ENCODE results near the gene MRPL41.
A peak's percentile ranks its signal among the peaks of the same experiment; 100 is the strongest.
"Not testable (repeated sequence)": the region's sequence is repeated elsewhere in the genome, so short reads cannot be mapped to it uniquely, and the experiment has no call there.

The MRPL41 gene

DNA sequence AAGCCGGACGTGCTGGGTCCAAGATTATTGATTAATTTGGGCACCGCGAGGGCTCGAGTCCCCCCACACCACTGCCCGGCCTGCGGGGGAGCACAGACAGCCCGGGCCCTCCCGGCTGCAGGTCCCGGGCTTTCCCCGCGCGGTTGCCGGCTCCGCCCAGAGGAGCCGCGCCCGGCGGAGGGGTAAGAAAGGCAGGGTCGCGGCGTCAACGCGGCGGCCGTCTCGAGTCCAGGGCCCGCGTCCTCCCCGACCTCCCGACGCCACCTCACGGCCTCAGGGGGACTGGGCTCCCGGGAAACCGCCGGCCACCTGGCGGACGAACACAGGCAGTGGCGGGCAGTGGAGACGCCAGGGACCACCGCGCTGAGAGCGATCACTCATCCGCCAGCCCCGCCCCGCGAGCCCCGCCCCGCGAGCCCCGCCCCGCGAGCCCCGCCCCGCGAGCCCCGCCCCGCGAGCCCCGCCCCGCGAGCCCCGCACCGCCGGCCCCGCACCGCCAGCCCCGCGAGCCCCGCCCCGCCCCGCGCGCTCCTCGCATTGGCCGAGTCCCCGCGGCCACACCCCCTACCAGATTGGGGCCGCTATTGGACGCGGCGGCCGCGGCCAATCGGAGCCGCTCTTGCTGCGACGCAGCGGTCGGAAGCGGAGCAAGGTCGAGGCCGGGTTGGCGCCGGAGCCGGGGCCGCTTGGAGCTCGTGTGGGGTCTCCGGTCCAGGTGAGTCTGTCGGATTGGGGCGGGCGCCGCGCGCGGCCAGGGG lies at the start of gene MRPL41:
MRPL41 (plus strand) TSS at position 616 of the 758 bp plus-strand sequence. CDS start 203 bp downstream, outside the sequence.
- peak; percentile 83 for DNase-seq (ENCODE audit: low read depth)

- DNase-seq (ENCODE audit: low read depth) = no peak
These were observed 49.4 kb upstream of the MRPL41 start for GRCh38 chr9:137502008-137502911.

GRCh38 chr9:137504432-137504777 lies 47.3 kb upstream of the MRPL41 start:
- DNase-seq (ENCODE audit: low read depth) = no peak

DNA sequence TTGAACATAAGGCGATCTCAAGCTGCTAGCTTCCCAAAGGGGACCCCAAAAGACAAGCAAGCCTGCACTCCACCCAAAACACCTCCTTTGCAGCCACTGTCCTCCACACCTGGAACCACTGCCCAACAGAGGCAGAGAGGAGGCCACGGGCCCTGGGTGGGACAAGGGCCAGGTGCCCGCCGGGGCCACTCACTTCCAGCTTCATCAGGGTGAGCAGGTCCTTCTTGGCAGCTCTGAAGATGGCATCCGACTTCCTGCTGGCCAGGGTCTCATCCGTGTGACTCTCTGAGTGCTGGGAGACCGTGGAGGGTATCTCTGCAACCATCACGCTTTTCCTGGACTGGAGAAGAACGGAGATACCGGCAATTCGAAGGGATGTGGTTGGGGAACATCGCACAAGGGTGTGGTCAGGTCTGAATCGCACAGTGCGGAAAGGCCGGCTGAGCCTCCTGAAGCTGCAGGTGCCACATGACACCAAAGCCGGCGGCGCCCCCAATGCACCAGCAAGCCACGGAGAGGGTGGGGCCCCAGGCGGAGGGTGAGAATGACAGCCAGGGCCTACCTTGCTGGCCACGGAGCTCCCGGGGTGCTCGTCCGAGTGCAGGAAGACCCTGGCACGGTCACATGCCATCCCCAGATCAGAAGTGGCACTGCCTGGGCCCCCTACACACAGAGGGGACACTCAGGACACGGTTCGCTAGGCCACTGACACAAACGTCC lies 46.1 kb upstream of the MRPL41 start:
- DNase-seq (ENCODE audit: low read depth) = no peak

- DNase-seq (ENCODE audit: low read depth) = no peak
These were observed 45.4 kb upstream of the MRPL41 start for GRCh38 chr9:137506274-137506673.

GRCh38 chr9:137506702-137507171 lies 44.9 kb upstream of the MRPL41 start:
- DNase-seq (ENCODE audit: low read depth) = no peak

DNA sequence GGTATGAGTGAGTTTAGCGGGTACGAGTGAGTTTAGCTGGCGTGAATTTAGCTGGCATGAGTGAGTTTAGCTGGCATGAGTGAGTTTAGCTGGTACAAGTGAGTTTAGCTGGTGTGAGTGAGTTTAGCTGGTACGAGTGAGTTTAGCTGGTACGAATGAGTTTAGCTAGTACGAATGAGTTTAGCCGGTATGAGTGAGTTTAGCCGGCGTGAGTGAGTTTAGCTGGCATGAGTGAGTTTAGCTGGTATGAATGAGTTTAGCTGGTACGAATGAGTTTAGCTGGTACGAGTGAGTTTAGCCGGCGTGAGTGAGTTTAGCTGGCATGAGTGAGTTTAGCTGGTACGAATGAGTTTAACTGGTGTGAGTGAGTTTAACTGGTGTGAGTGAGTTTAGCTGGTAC lies 42.5 kb upstream of the MRPL41 start:
- no peak for DNase-seq (ENCODE audit: low read depth)

DNA sequence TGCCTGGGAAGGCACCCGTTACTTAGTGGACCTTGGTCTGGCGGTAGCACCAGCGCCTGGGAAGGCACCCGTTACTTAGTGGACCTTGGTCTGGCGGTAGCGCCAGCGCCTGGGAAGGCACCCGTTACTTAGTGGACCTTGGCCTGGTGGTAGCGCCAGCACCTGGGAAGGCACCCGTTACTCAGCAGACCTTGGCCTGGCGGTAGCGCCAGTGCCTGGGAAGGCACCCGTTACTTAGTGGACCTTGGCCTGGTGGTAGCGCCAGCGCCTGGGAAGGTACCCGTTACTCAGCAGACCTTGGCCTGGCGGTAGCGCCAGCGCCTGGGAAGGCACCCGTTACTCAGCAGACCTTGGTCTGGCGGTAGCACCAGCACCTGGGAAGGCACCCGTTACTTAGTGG lies 40.6 kb upstream of the MRPL41 start:
- DNase-seq (ENCODE audit: low read depth) = not testable (repeated sequence)

GRCh38 chr9:137511758-137512463 lies 39.8 kb upstream of the MRPL41 start:
- no peak for DNase-seq (ENCODE audit: low read depth)

- not testable (repeated sequence) for DNase-seq (ENCODE audit: low read depth)
These were observed 38.5 kb upstream of the MRPL41 start for GRCh38 chr9:137513136-137513535.

DNA sequence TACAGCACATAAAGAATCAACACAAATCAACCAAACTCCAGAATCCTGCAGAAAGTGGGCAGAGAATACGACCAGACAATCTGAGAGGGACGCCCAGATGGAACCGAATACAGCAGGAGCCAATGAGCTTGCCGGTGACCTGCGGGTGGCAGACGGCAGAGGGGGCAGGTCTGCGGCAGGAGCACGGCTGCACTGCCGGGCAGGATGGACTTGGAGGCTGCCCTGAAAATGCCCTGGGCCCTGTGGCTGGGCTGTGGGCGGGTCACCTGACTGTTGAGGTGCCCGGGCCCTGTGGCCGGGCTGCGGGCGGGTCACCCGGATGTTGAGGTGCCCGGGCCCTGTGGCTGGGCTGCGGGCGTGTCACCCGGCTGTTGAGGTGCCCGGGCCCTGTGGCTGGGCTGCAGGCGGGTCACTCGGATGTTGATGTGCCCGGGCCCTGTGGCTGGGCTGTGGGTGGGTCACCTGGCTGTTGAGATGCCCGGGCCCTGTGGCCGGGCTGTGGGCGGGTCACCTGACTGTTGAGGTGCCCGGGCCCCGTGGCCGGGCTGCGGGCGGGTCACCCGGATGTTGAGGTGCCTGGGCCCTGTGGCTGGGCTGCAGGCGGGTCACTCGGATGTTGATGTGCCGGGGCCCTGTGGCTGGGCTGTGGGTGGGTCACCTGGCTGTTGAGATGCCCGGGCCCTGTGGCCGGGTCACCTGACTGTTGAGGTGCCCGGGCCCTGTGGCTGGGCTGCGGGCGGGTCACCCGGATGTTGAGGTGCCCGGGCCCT lies 37.7 kb upstream of the MRPL41 start:
- DNase-seq (ENCODE audit: low read depth) = not testable (repeated sequence)

- no peak for DNase-seq (ENCODE audit: low read depth)
These were observed 36.9 kb upstream of the MRPL41 start for GRCh38 chr9:137514691-137515337.

GRCh38 chr9:137515338-137515724 lies 36.3 kb upstream of the MRPL41 start:
- DNase-seq (ENCODE audit: low read depth) = no peak

DNA sequence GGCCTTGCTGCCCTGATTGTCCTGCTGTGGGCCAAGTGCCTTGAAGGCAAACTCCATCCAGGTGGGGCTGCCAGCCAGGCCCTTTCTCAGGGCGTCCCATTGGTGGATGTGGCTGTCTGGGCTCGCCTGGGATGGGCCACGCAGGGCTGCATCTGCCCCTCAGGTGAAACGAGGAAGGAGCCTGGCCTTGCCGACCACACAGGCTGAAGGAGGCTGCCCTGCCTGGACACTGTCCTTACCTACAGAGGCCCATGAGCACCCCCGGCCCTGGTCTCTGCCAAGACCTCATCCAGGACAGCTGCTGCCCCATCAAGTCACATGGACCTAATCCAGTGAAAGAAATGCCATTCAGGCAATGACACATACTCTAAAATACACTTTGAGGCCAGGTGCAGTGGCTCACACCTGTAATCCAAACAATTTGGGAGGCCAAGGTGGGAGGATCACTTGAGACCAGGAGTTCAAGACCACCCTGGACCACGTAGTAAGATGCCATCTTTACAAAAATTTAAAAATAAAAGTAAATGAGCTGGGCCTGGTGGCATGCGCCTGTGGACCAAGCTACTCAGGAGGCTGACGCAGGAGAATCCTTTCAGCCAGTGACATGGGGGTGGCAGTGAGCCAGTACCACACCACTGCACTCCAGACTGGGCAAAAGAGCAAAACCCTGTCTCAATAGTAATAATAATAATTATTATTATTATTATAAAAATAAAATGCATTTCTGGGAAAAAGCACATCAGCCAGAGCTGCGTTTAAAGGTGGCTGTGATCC lies 35.3 kb upstream of the MRPL41 start:
- DNase-seq (ENCODE audit: low read depth) = no peak

DNA sequence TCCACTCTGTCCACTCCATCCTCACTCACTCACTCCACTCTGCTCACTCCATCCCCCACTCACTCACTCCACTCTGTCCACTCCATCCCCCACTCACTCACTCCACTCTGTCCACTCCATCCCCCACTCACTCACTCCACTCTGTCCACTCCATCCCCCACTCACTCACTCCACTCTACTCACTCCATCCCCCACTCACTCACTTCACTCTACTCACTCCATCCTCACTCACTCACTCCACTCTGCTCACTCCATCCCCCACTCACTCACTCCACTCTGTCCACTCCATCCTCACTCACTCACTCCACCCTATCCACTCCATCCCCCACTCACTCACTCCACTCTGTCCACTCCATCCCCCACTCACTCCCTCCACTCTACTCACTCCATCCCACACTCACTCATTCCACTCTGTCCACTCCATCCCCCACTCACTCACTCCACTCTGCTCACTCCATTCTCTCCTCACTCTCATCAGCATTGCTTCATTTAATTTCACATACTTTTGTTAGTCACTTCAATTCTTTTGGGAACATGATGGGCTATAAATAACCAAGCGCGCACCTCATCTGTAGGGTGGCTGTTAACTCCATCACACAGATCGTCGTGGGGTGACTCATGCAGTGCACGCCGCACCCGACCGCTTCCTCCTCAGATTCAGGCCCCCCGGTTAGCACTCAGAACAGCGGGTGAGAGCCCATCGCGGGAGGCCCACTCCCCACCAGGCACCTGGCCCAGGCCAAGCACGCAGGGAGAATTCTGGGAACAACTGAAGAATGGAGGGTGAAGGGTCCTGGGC lies 32.8 kb upstream of the MRPL41 start:
- DNase-seq (ENCODE audit: low read depth) = not testable (repeated sequence)

- no peak for DNase-seq (ENCODE audit: low read depth)
These were observed 32.1 kb upstream of the MRPL41 start for GRCh38 chr9:137519553-137519952.

DNA sequence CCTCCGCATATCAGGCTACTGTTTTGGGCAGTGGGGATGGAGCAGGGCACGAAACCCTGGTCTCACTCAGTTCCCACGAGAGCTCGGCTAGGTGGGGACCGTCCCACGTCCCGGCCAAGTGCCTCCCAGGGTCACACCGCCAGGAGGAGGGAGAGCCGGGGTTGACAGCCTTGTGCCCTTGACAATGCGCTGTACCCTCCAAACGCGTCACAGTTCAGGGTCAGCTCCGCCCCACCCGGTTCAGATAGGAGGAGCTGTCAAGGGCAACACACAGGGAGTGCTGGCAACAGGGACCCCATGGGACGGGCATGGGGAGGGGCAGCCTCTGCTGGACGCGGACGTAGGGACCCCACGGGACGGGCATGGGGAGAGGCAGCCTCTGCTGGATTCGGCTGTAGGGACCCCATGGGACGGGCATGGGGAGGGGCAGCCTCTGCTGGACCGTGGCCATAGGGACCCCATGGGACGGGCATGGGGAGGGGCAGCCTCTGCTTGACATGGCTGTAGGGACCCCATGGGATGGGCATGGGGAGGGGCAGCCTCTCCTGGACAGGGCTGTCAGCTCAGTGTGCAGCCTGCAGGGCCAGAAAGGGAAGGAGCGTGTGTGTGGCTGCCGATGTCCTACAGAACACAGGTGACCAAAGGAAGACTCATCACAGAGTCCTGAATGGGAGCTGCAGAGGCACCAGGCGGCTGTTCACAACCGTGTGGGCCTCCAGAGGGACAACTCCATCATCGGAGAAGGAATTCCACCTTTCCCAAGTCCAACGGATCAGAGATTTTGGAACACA lies 30.9 kb upstream of the MRPL41 start:
- no peak for DNase-seq (ENCODE audit: low read depth)

DNA sequence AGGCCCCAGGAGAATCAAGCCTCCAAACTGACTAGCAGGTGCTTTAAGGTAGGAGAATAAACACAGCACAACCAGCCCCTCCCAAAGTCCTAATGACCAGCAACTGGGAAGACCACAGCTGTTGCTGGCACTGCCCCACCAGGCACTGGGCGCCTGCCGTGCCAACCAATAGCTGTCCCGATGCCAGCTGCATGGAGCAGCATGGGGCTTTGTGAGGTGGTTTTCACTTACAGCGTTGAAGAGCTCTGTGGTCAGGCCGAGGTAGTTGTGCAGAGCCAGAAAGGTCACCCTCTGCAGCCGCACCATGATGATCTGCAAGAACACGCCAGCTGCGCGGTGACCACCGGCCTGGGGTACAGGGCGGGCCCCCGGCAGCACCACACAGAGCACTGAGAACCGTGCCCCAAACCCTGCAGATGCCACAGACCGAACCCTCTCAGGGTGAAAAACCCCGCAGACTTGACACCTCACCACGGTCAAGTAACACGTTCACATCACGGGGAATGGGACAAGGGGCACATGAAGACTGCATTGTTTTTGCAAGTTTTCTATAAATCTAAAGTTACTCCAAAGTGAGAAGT lies 30.2 kb upstream of the MRPL41 start:
- no peak for DNase-seq (ENCODE audit: low read depth)

Data from activated T-helper 9 cell treated with anti-CD3 and anti-CD28 coated beads, Interleukin-2, amount 50 U/mL, for 16 hours (primary cell).